Spleen (tissue), 11 donors: ENCODE measurements around the gene CACNA1D. TPM values are rescaled to one million over a fixed set of nuclear protein-coding genes. Genes with fewer than 3 reads are reported as not detected.
A peak's percentile ranks its signal among the peaks of the same experiment; 100 is the strongest.

Experiments
- DNase-seq: peaks from one replicate; pipeline ENCODE4 v3.0.0-alpha.2; 2020
- H3K27ac ChIP-seq, 8 donors: fragments of 200-600 bp; sonication (generic) in 7 of 8; 1 replicate in 4 of 8; 2 replicates in 4 of 8; pipeline versions ENCODE4 v1.5.0 to v1.8.0; 2016 to 2021; ENCODE audit warnings: inconsistent platforms in 4 of 8, mild to moderate bottlenecking in 4 of 8, moderate library complexity in 1 of 8
- H3K27me3 ChIP-seq, 7 donors: fragments of 200-600 bp; sonication (generic) in 6 of 7; replicated peaks in 1 of 7; 1 replicate in 4 of 7; 2 replicates in 3 of 7; pipeline versions ENCODE4 v1.5.0 to v1.8.0; 2016 to 2021; ENCODE audit warnings: inconsistent platforms in 3 of 7, mild to moderate bottlenecking in 1 of 7
- H3K36me3 ChIP-seq, 6 donors: fragments of 200-600 bp; sonication (generic) in 5 of 6; 1 replicate in 4 of 6; 2 replicates in 2 of 6; pipeline versions ENCODE4 v1.5.0 to v1.8.0; 2016 to 2021; ENCODE audit warnings: inconsistent platforms in 2 of 6
- H3K4me1 ChIP-seq, 6 donors: fragments of 200-600 bp; sonication (generic) in 5 of 6; 1 replicate in 3 of 6; 2 replicates in 3 of 6; pipeline versions ENCODE4 v1.5.0 to v1.8.0; 2016 to 2021; ENCODE audit warnings: inconsistent platforms in 3 of 6
- H3K4me3 ChIP-seq, 8 donors: fragments of 200-600 bp; sonication (generic) in 7 of 8; 1 replicate in 4 of 8; 2 replicates in 4 of 8; pipeline versions ENCODE4 v1.5.0 to v1.8.0; 2016 to 2021; ENCODE audit warnings: inconsistent platforms in 4 of 8, mild to moderate bottlenecking in 4 of 8, moderate library complexity in 2 of 8
- H3K9me3 ChIP-seq, 8 donors: fragments of 200-600 bp; sonication (generic) in 7 of 8; 1 replicate in 4 of 8; 2 replicates in 4 of 8; pipeline versions ENCODE4 v1.5.0 to v1.8.0; 2016 to 2021; ENCODE audit warnings: inconsistent platforms in 4 of 8
- POLR2A ChIP-seq, 3 donors: fragments of 450-650 bp; IDR thresholded peaks; one replicate each; pipeline ENCODE4 v1.5.1; 2017; ENCODE audit warnings: antibody characterized with exemption in 3 of 3, mild to moderate bottlenecking in 1 of 3
- POLR2AphosphoS5 ChIP-seq, 3 donors: sonication (generic); formaldehyde crosslinking; IDR thresholded peaks; one replicate each; pipeline ENCODE4 v1.5.1; 2017; ENCODE audit warnings: antibody characterized with exemption in 3 of 3
- WGBS, 5 donors: extraction: QIAGEN DNeasy Blood & Tissue Kit in 3 of 5; methylation state at CpG; one replicate each; pipeline versions ENCODE4 v1.1.5 to v1.1.7; 2013 to 2018; 5-methylcytosine and 5-hydroxymethylcytosine counted together
- intact Hi-C: fragments of 100-400 bp; cut with DNase I; formaldehyde crosslinking; loops from one replicate; pipeline ENCODE4 v1.15.0; 2023; ENCODE audit warnings: low total_unique reads
- polyA plus RNA-seq, 3 donors: library from polyadenylated mRNA; stranded (reverse); fragments of 200-250 nt; gene quantifications; one replicate each; pipeline ENCODE4 v1.2.1, GENCODE V29; 2013
- total RNA-seq, 7 donors: library from RNA; depleted of rRNA in 3 of 7; stranded (reverse); fragments of >200 nt in 3 of 7; fragmentation: NEBNext Ultra II Directional in 4 of 7; extraction: Animal tissue kit (Norgen Biotek cat#: 25700) in 4 of 7; gene quantifications; one replicate each; pipeline versions ENCODE4 v1.1.0 to v1.2.1, GENCODE V29; 2016 to 2021
- TF ChIP-seq, protein P1 (sequence below), 11 experiments: fragments of 200-600 bp in 7 of 11; fragments of 450-650 bp in 4 of 11; sonication (generic) in 4 of 11; IDR thresholded peaks in 8 of 11; conservative IDR thresholded peaks in 3 of 11; 1 replicate in 7 of 11; 2 replicates in 4 of 11; pipeline versions ENCODE4 v1.4.0 to v1.8.0; 2016 to 2021; ENCODE audit warnings: antibody characterized with exemption in 11 of 11, inconsistent platforms in 4 of 11, mild to moderate bottlenecking in 1 of 11
- donor health status: healthy with polysubstance abuse.
- donor health status: DM: no; HTN: no; CAD: no; lungs with moderate emphysema.
- donor health status: DM: no; HTN: no; CAD: no.
- donor health status: Bipolar disorder and iron deficiency.
- donor health status: healthy.
- donor health status: DM: no; HTN: no; CAD: no.
- donor health status: DM: yes; HTN: yes; CAD: no.

CACNA1D gene
- total and polyA plus RNA-seq, 10 donors = 0.55 to 89.3 (median 19.1) TPM

DNA sequence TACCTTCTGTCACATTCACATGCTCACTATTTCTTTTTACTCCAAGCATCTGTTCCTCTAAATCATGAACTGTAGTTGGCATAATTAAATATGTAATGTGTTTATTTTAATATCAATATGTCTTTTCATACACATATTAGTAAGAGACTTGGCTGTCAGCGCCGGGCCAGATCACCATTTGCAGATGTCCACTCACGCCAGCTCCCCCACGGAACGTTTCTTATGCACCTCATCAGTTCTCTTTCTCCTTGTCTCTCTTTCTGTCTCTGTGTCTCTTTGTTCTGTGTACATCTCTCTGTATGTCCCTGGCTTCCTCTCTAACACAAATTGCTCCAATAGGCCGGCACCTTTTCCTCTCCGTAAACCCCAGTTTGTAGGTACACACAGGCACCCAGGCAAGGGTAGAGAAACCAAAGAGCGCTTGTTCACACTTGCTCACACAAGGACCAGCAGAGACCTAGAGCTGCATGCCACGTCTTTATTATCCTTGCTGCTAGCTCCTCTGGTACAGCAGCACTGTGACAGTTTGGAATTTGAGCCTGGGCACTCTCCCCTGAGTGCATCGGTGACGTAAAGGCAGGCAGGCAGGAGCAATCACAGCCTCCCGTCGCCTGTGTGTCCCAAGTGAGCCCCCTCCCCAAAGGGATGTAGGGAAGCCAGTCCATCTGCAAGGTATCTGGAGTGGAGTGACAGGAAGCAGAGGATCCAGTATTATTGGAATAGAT is 40.4 kb downstream of the CACNA1D start:
- intact Hi-C loops = no loop called here
- H3K4me1 ChIP-seq = peaks cover 0 to 4% (median 0%) of the 10 kb centered on the region in 6 donors
- no peaks in the 10 kb centered on the region for H3K36me3 ChIP-seq
- peak overlapping the region in 2 of 8 donors; percentile 0 to 10 for H3K27ac ChIP-seq
- peaks cover 0 to 14% (median 0%) of the 10 kb centered on the region in 7 donors for H3K27me3 ChIP-seq
- H3K9me3 ChIP-seq = no peaks in the 10 kb centered on the region
- TF ChIP-seq, protein P1, sequence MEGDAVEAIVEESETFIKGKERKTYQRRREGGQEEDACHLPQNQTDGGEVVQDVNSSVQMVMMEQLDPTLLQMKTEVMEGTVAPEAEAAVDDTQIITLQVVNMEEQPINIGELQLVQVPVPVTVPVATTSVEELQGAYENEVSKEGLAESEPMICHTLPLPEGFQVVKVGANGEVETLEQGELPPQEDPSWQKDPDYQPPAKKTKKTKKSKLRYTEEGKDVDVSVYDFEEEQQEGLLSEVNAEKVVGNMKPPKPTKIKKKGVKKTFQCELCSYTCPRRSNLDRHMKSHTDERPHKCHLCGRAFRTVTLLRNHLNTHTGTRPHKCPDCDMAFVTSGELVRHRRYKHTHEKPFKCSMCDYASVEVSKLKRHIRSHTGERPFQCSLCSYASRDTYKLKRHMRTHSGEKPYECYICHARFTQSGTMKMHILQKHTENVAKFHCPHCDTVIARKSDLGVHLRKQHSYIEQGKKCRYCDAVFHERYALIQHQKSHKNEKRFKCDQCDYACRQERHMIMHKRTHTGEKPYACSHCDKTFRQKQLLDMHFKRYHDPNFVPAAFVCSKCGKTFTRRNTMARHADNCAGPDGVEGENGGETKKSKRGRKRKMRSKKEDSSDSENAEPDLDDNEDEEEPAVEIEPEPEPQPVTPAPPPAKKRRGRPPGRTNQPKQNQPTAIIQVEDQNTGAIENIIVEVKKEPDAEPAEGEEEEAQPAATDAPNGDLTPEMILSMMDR (IDR thresholded peaks at IDR 0.05 in 8 of 11, conservative IDR thresholded peaks at IDR 0.05 in 3 of 11) = no peak
- TF ChIP-seq POLR2A (IDR thresholded peaks at IDR 0.05) (no peak), POLR2AphosphoS5 (IDR thresholded peaks at IDR 0.05) (no peak)
- no peak overlapping the region for H3K4me3 ChIP-seq
- no peak for DNase-seq
- 70 to 82% (median 74%) methylated on average over 13 of the region's 13 CpGs for WGBS, 5 donors

DNA sequence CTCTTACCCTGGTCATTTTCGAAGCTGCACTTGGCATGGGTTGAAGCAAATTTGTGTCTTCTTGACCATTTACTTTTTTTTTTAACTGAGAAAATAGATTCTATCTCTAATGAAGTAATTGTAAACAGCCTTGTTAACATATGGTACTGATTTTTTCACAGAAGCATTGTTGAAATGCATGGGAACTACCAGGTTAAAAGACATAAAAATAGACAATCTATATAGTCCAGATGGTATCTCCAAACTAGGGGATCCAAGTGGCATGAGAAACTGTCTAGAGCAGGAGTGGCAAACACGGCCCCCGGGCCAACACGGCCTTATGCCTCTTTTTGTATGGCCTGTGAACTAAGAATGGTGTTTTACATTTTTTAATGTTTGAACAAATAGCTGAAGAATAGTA is 41.9 kb downstream of the CACNA1D start:
- Histone ChIP-seq H3K27me3 (peaks cover 0 to 17% (median 0%) of the 10 kb centered on the region in 7 donors), H3K4me3 (no peak overlapping the region), H3K36me3 (no peaks in the 10 kb centered on the region), H3K27ac (no peak overlapping the region), H3K4me1 (peaks cover 0 to 4% (median 0%) of the 10 kb centered on the region in 6 donors), H3K9me3 (no peaks in the 10 kb centered on the region)
- intact Hi-C loops = no loop called here
- WGBS, 5 donors = 80 to 89% (median 84%) methylated on average over 4 of the region's 4 CpGs
- TF ChIP-seq POLR2AphosphoS5 (IDR thresholded peaks at IDR 0.05) (no peak), POLR2A (IDR thresholded peaks at IDR 0.05) (no peak)
- TF ChIP-seq, protein P1 (IDR thresholded peaks at IDR 0.05 in 8 of 11, conservative IDR thresholded peaks at IDR 0.05 in 3 of 11) = no peak
- DNase-seq = no peak

DNA sequence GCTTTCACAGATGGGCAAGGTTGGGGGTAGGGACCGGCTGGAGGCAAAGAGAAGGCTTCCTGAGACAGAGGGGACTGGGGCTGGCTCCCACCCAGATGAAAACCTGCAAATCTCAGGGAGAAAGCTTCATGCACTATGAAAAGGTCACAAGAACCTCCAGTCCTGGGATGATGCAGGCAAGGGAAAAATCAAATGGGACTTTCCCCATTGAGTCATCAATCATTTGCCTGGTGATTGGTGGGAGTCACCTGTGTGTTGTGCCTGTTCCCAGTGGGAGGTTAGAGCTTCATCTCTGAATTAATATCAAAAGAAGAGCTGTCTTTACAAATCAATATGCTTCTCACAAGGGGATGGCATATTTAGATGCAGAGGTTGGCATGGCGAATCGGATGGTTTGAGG is 49.9 kb downstream of the CACNA1D start:
- intact Hi-C loops = no loop called here
- TF ChIP-seq POLR2A (IDR thresholded peaks at IDR 0.05) = no peak
- no peak for TF ChIP-seq POLR2AphosphoS5 (IDR thresholded peaks at IDR 0.05)
- TF ChIP-seq, protein P1 (IDR thresholded peaks at IDR 0.05 in 8 of 11, conservative IDR thresholded peaks at IDR 0.05 in 3 of 11) = no peak
- no peaks in the 10 kb centered on the region for H3K9me3 ChIP-seq
- 90 to 96% (median 91%) methylated on average over 3 of the region's 3 CpGs for WGBS, 5 donors
- no peaks in the 10 kb centered on the region for H3K36me3 ChIP-seq
- no peak overlapping the region for H3K27ac ChIP-seq
- H3K27me3 ChIP-seq = peaks cover 0 to 28% (median 0%) of the 10 kb centered on the region in 7 donors
- H3K4me3 ChIP-seq = no peak overlapping the region
- H3K4me1 ChIP-seq = peaks cover 0 to 2% (median 0%) of the 10 kb centered on the region in 6 donors
- no peak for DNase-seq

DNA sequence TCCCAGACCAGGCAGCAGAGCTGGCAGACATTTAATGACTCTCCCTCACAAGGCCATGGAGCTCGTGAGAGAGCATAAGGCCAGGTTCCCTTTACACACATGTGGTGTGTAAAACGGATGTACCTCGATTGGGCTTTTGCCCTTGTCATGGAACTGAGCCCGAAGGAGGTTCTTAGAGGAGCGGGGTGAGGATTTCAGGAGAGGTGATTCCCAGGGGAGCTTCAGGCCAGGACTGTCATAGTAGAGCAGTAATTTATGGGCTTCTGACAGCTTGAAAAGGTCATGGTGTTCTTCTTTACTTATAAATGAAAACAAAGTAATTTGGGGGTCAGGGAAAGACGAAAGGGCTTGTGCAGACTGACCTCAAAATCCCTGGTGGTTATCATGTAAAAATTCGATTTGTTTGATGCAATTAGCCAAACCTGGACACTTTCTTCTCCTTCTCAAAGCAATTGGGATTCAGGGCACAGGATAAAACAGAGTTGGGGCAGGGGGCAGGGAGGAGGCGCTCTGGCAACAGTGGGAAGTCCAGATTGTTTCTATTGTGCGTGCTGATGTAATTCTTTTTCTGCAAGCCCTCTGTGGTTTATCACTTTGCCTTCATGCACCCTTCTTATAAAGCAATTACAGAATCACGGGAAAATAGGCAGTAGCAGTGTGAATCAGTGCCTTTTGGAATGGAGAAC is 51.0 kb downstream of the CACNA1D start:
- no peak for DNase-seq
- Histone ChIP-seq H3K4me1 (peaks cover 0 to 2% (median 0%) of the 10 kb centered on the region in 6 donors), H3K9me3 (no peaks in the 10 kb centered on the region), H3K36me3 (no peaks in the 10 kb centered on the region), H3K27me3 (peaks cover 0 to 23% (median 0%) of the 10 kb centered on the region in 7 donors), H3K4me3 (no peak overlapping the region), H3K27ac (no peak overlapping the region)
- intact Hi-C loops = no loop called here
- WGBS, 5 donors = 67 to 83% (median 79%) methylated on average over 10 of the region's 10 CpGs
- TF ChIP-seq POLR2A (IDR thresholded peaks at IDR 0.05) (no peak), POLR2AphosphoS5 (IDR thresholded peaks at IDR 0.05) (no peak)
- TF ChIP-seq, protein P1 (IDR thresholded peaks at IDR 0.05 in 8 of 11, conservative IDR thresholded peaks at IDR 0.05 in 3 of 11) = no peak
